NCI-H2081 (cell line): Measurements from ENCODE around the gene LHFPL3.
A peak's percentile ranks its signal among the peaks of the same experiment; 100 is the strongest.

ENCODE experiments used
- DNase-seq, 2 experiments: peaks; one replicate each; lab custom pipeline; 2025; lab: John Stamatoyannopoulos, UW

LHFPL3 gene

DNA sequence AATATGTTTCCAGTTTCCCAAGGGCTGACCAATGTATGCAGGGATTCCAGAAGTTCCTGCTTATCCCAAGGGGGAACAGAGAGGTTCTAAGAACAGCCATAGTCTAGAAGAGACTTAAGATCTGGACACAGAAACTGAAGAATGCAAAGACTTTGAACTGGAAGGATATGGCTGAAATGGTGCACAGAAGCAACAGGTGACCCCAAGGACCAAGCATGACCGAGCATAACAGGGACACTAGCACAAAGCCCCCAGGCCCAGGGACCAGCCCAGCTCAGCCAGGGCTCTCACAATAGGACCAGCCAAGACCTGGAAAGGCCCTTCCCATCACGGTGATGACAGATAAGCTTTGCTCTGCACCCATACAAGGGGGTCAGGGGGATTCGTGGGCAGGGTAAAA is 472.6 kb downstream of the LHFPL3 start:
- DNase-seq = no peak

DNA sequence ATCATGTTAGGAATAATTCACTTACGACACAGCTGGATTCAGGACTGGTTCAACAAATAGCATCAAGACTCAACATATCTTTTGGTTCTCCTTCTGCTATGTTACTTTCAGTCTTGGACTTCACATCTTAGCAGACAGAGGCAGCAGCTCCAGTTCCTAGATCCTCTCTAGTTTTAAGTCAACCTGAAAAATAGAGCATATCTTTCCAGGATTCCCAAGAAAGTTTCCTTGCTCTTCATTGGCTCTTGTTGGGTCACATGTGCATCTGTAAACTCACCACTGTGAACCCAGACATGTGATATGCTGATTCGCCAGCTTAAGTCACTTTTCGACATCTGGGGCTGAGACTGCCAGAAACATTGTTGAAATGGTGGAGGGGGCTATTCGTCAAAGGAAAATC is 475.5 kb downstream of the LHFPL3 start:
- DNase-seq = no peak

DNA sequence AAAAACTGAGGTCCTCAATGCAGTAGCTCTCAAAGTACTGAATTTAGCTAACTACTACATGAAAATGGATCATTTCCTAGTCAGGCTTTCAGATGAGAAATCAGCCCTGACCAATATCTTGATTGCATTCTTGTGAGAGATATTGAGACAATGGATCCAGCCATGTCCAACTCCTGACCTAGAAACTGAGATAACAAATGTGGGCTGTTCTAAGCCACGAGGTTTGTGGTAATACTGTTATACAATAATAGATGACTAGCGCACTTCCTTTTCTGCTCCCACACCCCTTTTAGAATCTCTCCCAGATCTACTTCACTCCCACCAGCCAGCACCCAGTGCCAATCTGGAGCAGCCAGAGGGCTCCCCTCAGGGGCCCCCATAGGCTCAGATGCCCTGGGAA is 476.3 kb downstream of the LHFPL3 start:
- no peak for DNase-seq

DNA sequence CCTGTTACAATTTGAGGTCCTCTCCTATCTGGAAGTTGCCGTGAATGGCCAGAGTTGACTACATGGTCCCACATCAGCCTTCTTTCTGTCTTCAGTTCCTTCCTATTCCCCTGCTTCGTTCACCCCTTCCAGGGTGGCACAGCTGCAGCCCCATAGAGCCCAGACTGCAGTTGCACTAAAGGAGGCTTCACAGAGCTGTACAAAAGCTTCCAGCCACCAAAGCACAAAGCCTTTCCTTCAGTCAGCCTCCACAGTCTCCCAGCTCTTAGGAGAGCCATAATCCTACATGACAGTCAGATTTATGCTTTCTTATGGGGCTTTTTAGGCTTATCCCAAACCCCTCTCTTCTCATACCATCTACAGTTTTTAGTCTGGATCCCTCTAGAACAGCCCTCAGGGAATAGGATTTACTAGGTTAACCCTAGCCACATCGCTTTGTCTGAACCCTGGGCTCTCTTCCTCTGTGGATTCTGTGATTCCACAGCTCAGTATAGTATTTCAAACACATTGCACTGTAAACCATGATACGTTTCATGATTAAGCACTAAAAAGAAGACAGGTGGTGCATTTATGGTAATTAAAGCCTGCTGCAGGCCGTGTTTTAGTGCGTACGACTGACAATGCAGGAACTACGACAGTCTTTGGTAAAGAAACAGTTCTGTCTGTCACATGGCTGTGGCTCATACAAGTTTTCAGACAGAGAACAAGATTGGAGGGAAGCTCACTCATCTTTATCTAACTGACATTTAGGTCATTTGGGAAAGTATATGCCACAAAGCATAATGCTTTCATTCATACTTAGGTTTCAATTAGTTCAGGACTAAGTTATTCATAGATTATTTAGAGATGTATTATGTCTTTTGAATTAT is 477.3 kb downstream of the LHFPL3 start:
- peak in 1 of 2 experiments; percentile 24 for DNase-seq

DNA sequence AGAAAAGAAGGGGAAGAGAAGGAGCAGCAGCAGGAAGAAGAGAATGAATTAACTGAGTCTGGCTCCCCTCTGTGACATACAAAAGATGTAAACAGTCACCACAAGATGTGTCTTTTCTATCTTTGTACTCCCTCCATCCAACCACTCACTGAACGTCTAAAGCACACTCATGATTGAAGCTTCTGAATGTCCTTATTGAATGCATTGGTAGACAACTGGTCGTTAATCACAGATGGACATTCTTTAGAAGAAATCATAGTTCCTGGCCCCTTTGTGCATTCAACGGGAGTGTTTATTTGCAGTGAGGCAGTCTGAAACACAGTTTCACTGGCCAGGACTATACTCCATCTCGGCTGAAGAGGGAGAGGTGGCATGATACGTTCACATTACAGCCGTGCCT is 479.3 kb downstream of the LHFPL3 start:
- DNase-seq = no peak

DNA sequence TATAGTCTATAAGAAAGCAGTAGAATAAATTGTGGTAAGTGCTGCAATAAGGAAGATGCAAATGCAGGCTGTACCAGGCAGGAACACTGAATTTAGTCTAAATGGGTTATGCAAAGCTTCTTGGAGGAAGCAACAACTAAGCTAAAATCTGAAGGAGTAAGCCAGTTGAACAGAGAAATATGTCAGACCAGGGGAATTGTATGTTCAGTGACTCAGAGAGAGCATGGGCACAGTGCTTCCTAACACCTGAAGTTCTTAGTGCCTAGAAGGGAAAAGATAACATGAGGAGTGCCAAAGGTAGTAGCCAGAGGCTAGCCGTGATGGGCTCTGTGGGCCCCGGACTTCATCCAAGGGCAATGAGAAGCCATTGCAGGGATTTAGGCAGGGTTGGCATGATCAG is 481.5 kb downstream of the LHFPL3 start:
- no peak for DNase-seq

DNA sequence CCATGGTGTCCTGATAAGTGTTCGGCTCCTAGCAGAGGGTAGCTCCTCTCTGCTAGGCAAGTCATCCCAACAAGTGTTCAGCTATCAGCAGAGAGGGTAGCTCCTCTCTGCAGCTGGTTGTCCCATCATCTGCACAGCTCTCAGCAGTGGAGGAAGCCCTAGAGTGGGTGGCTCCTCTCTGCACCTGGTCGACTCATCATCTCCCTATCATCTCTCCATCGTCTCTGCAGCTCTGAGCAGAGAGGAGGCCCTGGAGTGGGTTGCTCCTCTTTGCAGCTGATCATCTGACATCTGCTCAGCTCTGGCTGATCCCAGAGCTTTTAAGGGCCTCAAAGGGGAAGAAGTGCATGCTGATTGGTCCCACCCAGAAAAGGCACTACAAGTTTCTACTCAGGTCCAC is 485.7 kb downstream of the LHFPL3 start:
- DNase-seq = no peak

DNA sequence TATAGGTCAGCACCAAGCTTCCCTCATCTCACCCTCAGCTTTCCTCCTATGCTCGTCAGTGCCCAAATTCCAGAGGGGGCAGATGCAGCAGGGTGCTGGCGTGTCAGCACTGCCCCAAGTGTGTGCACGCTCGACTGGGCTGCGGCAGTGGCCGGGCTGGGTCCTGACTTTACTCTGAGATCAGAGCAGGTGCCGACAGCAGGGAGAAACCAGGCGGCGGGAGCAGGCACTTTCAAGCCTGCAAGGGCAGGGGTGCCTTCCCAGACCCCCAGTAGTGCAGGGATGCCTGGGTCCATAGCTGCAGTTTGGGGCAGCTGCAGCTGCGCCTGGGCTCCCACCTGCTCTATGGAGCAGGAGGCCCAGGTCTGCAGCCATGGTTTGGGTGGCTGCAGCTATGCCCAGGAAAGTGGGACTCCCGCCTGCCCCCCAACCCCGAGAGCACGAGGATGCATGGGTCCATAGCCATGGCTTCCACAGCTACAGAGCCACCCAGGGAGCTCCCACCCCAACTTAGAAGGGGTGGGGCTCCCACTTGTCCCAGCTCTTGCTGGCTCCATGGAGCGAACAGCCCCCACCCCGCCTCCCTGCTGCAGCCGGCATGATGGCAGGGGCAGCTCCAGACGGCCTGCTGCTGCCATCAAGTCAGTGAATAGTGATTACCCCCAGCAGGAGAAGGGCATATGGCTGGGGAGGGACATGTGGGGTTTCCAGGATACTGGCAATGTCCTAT is 486.4 kb downstream of the LHFPL3 start:
- no peak for DNase-seq

DNA sequence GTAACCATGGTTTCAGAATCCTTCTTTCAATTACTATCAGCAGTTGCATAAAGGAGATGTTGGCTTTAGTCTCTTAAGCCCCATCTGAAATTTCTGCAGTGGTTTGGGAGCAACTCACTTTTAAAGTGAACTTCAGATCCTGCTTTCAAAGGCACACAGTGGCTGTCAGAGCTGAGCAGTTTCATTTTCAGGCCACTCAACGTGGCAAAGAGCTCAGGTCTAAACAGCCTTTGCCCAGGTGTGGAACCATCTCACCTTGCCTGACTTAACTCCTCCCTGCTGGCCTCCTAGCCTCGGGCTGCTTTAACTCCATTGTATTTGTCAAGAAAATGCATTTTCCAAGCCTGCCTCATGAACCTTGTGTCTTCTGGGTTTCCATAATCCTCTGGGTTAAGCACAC is 488.1 kb downstream of the LHFPL3 start:
- DNase-seq = no peak

DNA sequence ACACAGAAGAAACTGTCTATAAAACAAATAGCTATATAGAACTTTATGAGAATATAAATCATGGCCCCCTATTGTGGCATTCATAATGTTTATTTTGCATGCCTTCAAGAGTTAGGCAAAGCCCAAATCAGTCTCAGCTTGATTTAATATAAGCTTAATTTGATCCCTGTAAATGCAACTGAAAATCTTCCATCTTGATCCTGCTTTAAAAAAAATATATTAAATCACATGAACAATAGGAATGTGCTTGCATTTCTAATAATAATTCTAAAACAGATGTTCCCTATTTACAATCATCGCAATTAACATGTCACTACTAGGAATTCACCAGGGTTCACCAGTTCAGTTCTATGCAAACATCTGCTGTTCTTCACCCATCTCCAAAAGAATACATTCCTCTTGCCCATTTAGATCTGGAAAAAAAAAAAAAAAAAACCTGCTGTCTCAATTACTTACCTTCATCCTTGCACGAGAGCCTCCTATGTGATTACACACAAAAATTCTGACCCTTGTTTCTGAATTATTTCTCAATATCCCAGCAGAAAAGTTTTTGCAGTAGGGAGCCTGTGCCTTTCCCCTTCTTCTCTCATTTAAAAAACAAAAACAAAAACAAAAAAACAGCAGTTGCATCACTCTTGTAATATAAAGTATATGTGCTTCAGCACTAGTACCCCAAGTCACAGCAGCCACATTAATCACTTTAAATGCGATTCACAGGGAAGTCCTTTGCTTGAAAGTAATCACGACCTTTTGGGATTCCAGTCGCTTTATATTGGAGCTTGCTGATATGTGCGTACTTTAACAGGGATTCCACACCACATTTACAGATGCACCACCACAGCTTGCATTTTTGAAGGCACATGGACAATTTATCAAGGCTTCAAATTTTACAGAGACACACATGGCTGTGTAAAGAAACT is 490.8 kb downstream of the LHFPL3 start:
- DNase-seq = no peak

DNA sequence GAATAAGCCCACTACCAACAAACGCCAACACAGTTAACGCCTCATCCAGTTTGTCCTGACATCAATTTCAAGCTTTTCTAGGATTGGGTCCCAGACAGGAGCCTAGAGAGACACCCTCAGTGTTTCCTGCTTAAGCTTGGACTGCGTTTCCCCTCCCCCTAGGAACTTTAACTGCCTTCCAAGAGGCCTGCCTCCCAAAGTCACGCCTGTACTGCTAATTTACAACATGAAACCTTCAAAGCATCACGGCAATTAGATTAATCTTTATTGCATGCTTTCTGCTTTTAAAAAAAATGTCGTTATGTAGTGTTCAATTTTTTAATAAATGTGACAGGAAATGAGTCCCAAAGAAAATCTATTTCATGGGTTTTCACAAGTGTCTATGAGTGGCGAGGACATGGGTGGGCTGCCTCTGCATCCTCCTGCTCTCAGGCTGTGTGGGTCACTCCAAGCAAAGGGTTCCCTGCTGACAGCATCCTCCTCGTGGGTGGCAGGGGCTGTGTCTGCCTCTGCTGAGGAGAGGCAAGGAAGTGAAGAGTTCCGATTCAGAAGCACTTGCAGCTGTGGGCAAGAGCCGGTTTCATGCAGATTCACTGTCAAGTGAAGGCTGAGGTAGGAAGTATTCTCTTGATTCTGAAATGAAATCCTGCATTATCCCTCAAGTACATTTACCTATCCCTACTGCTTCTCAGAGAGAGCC is 492.6 kb downstream of the LHFPL3 start:
- no peak for DNase-seq

DNA sequence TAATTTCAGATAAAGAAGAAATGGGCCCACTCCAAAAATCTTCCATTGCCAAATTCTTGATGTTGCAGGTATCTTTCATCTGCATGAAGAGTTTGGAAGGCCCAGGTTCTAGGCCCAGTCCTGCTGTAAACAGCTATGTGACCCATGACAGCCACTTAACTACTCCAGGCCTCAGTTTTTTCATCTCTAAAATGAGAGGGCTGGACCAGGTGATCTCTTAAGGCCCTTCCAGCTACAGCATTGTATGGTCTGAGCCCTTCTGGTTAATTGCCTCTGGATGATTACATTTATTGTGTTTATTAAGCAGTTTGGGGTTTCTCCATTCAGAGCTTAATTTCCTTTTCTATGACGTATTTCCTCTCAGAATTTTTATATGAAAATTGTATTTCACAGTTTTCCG is 494.8 kb downstream of the LHFPL3 start:
- no peak for DNase-seq

DNA sequence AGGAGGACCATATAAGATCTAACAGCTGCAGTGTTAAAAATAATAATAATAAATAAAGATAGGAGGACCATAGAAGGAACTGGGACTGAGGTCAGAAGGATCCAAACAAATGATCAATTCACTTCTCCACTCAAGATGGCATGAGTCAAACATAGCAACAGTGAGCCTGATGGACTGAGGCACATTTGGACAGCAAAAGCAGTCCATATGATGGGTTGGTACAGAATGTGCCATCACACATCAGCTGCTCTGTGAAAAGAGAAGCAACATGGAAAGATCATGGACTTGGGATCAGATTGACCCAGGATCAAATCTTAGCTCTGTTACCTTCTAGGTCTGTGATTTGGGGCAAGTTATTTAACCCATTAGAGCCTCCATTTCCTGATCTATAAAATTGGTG is 496.7 kb downstream of the LHFPL3 start:
- DNase-seq = no peak

DNA sequence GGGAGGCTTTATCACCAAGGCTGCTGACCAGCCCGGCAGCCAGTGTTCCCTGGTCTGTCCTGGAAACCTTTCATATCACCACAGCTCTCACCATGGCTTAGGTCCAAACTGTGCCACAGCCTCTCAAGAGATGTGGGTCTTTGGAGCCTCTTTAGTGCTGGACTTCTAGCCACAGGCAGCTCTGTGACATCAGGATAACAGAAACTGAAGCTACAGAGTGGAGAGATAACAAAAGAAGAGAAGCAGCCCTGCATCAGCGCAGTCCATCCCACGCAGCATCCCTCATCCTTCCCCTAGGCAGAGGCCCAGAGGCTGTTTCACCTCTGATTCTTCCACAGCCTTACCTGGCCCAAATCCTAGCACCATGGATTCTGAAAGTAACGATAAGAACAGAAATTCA is 497.7 kb downstream of the LHFPL3 start:
- no peak for DNase-seq

DNA sequence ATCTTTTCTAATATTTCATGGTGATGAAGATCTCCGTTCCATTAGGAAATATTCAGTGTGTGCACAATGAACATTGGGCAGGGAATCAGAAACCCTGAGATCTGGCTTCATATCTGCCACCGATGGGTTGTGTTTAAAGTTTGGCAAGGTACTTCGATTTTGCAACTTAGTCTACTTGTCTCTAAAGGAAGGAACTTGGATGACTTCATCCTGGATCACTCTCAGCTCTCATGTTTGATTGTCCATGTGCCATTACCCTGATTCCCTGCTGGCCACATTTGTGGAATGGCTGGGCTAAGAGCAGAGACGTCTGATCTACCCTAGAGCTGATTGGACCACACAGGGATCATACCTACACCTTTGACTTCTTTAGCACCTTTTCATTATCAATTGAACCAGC is 508.6 kb downstream of the LHFPL3 start:
- DNase-seq = no peak

DNA sequence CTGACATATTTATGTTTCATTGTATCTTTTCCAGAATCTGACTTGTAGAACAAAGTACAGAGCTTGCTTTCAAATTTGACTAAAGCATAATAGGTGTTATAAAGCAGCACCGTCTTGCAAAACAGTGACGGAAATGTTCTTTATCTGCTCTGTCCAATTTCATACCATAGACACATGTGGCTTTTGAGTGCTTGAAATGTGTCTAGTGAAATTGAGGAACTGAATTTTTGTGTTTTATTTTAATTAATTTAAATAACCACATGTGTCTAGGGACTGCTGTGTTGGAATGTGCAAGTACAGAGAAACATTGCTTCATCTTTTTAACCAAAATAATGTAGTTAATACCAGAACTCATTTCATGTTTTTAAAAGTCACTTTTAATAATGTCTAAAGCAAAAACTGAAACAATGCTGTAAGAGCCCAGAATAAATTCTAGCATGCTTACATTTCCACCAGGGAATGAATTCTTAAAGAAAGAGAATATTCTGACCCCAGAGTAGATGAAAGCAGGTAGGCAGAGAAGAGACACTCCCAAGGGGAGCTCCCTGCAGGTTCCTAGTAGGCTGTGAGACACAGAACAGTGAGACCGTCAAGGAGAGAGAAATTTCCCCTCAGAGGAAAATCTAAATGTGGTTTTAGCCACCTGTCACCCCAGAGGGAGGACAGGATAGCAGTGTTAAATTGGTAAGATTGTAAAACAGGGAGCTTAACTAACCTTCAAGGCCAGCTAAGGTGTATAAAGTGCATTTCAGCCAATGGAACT is 510.3 kb downstream of the LHFPL3 start:
- DNase-seq = no peak

DNA sequence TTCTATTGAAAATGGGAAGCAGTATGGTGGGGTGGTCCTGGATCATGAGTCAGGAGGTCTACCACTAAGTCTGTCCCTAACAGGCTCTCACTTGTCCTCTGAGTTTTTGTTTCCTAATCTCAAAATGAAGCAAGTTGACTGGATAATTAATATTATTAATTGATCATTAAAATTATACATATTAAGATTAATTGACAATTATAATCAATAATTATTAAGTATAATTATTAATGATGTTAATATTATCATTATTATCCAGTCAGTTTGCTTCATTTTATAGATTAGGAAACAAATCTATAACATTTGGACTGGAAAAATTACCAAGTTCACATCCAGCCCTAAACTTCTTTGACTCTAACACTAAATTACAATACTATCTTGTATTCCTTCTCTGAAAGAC is 511.4 kb downstream of the LHFPL3 start:
- no peak for DNase-seq

DNA sequence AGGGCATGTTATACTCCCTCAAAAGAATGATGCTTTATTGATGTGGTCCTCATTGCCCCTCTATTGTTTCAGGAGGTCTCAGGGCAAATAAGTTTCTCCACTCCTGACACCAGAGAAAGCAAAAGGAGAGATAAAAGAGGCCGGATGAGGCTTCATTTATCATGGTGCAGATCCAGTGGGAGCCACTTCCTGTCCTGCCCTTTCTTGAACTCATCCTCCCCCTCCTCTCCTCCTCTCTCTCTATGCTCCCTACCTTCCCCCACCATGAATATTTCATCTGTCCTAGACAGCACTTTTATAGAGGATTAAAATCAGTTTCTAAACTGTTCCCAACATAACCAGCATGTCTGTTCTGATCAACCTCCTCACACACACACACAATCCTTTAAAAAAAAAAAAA is 513.4 kb downstream of the LHFPL3 start:
- no peak for DNase-seq

DNA sequence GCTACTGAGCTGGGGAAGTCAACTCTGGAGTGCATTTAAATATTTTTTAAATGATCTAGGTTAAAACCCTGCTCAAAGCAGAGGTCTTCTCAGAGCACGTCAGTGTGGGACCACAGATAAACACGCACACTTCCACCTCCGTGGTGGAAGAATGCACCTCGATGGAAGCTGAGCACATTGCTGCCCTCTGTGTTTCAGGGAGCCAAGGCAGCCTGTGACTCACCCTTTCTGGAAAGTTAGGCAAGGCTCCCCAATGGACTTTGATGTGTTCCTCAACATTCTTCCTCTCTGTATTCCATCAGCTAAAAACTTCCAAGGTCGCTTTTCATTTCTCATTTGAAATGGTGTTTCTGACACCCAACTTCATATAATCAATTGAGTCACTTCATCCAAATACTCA is 514.8 kb downstream of the LHFPL3 start:
- DNase-seq = no peak

DNA sequence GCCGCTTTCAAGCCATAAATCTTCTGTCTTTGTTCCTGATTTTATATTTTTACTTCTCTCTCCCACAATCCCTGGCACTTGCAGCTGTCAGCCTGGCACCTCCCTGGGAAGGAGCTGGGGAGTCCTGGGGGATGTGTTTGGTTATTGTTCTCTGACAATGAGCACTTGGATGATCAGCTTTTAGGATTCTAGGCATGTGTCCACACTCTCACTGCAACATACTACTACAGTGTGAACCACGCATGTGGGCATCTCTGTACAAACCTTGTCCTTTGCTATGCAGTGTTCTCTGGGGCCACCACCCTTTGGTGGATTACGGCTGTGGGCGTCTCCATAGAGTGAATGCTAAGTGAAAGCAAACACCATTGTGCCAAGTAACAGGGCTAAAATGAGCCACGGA is 517.2 kb downstream of the LHFPL3 start:
- no peak for DNase-seq

DNA sequence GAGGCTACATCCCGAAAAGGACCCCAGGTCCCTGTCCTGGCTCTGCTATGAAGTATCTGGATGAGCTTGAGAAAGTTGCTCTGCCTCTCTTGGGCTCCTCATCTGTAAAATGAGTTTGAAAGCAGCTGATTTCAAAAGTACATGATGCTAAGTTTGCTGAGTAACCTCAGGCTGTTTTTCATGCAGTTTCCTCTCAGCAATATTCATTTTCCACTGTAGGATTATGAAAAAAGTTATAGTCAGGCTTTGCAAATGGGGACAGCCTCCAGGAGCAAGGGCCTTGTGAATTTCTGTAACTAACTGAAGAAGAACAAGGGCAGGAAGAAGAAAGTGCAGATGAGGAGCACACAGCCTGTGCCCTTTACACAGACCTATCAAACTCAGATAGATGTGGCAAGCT is 518.3 kb downstream of the LHFPL3 start:
- DNase-seq = no peak
